MM.1S (cell line): ENCODE results near the gene MRPL20.

Experiments used
- DNase-seq: peaks from one replicate; pipeline ENCODE4 v3.0.0-alpha.2; 2015
- H2AFZ ChIP-seq: fragments of 300-600 bp; sonication (generic); 2 replicates; pipeline ENCODE4 v1.6.0; 2016; ENCODE audit warnings: antibody characterized with exemption, low read length
- H3F3A ChIP-seq: fragments of 300-600 bp; sonication (generic); 2 replicates; pipeline ENCODE4 v1.6.1; 2016; ENCODE audit warnings: mild to moderate bottlenecking, antibody characterized with exemption, low read length, moderate library complexity, mixed read lengths; ENCODE audit not compliant: insufficient read depth
- H3K27ac ChIP-seq: fragments of 300-600 bp; sonication (generic); 2 replicates; pipeline ENCODE4 v1.5.1; 2016; ENCODE audit warnings: mild to moderate bottlenecking, low read length
- H3K27me3 ChIP-seq: fragments of 300-600 bp; sonication (generic); replicated peaks from 2 replicates; pipeline ENCODE4 v1.6.0; 2016; ENCODE audit warnings: low read length; ENCODE audit not compliant: insufficient read depth
- H3K36me3 ChIP-seq: fragments of 300-600 bp; sonication (generic); replicated peaks from 2 replicates; pipeline ENCODE4 v1.6.1; 2016; ENCODE audit warnings: mild to moderate bottlenecking, low read length, mixed read lengths; ENCODE audit not compliant: insufficient read depth
- H3K4me1 ChIP-seq: fragments of 300-600 bp; sonication (generic); 2 replicates; pipeline ENCODE4 v1.6.1; 2016; ENCODE audit warnings: low read length, mixed read lengths
- H3K4me2 ChIP-seq: fragments of 300-600 bp; sonication (generic); 2 replicates; pipeline ENCODE4 v1.6.0; 2016; ENCODE audit warnings: low read depth, low read length
- H3K4me3 ChIP-seq: fragments of 300-600 bp; sonication (generic); 2 replicates; pipeline ENCODE4 v1.5.1; 2016; ENCODE audit warnings: low read length, mixed read lengths
- H3K79me2 ChIP-seq: fragments of 300-600 bp; sonication (generic); 2 replicates; pipeline ENCODE4 v1.6.1; 2016; ENCODE audit warnings: mixed run types, low read length, mixed read lengths
- H3K9ac ChIP-seq: fragments of 300-600 bp; sonication (generic); 2 replicates; pipeline ENCODE4 v1.6.1; 2016; ENCODE audit warnings: low read length, mixed read lengths
- H3K9me2 ChIP-seq: fragments of 300-600 bp; sonication (generic); replicated peaks from 2 replicates; pipeline ENCODE4 v1.6.1; 2016; ENCODE audit warnings: mild to moderate bottlenecking, low read length, mixed read lengths; ENCODE audit not compliant: insufficient read depth
- H3K9me3 ChIP-seq: fragments of 300-600 bp; sonication (generic); replicated peaks from 2 replicates; pipeline ENCODE4 v1.6.1; 2016; ENCODE audit warnings: mild to moderate bottlenecking, low read length, mixed read lengths; ENCODE audit not compliant: insufficient read depth
- H4K20me1 ChIP-seq: fragments of 300-600 bp; sonication (generic); 2 replicates; pipeline ENCODE4 v1.6.1; 2016; ENCODE audit warnings: mild to moderate bottlenecking, low read length, moderate library complexity, mixed read lengths; ENCODE audit not compliant: insufficient read depth
- EZH2 ChIP-seq: fragments of 300-600 bp; sonication (generic); optimal IDR thresholded peaks from 2 replicates; pipeline ENCODE3; 2017; ENCODE audit warnings: low read depth, mild to moderate bottlenecking, antibody characterized with exemption, low read length, mixed read lengths
- EZH2phosphoT487 ChIP-seq: fragments of 300-600 bp; sonication (generic); IDR thresholded peaks from 2 replicates; pipeline ENCODE4 v1.6.1; 2018; ENCODE audit warnings: antibody characterized with exemption, low read length
- TF ChIP-seq, protein P1 (sequence below): fragments of 300-600 bp; sonication (generic); IDR thresholded peaks from 2 replicates; pipeline ENCODE4 v1.5.1; 2016; ENCODE audit warnings: antibody characterized with exemption, low read length, mixed read lengths

The MRPL20 gene

GRCh38 chr1:1432274-1432950 lies 25.3 kb upstream of the MRPL20 start:
- Histone ChIP-seq H3K4me1 (no peaks in the 10 kb centered on the region), H3K4me2 (no peak overlapping the region), H3K9me2 (no peaks in the 10 kb centered on the region), H3K9me3 (no peaks in the 10 kb centered on the region), H3F3A (no peaks in the 10 kb centered on the region), H4K20me1 (no peaks in the 10 kb centered on the region), H3K4me3 (no peak overlapping the region), H3K27me3 (peaks cover 66% of the 10 kb centered on the region), H3K27ac (no peak overlapping the region), H3K79me2 (no peaks in the 10 kb centered on the region), H2AFZ (no peak overlapping the region), H3K36me3 (no peaks in the 10 kb centered on the region), H3K9ac (no peak overlapping the region)
- TF ChIP-seq EZH2phosphoT487 (no peak), EZH2 (no peak)
- DNase-seq: no peak

DNA sequence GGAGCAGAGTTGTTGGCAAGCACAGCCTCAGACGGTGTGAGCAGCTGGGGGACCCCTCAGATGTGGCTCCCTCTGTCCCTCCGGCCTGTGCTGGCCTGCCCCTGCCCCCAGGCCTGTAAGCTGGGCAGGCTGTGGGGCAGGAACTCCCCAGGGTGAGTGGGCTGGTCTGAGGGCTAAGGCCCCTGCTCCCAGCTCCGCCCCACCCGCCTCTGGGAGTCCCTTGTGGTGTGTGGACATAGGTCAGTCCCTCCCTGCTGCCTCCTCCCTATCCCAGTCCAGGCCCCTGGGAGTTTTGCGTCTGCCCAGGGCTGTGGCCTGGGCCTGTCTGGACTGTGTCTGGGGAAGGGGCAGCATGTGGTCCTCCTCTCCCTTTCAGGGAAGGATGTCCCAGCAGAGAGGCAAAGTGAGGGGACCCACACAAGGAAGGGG lies 24.8 kb upstream of the MRPL20 start:
- no peak overlapping the region for H3K27ac ChIP-seq

GRCh38 chr1:1430992-1431844 lies 24.1 kb upstream of the MRPL20 start:
- Histone ChIP-seq H4K20me1 (no peaks in the 10 kb centered on the region), H3K4me1 (no peaks in the 10 kb centered on the region), H3F3A (no peaks in the 10 kb centered on the region), H3K9me3 (no peaks in the 10 kb centered on the region), H3K27me3 (peaks cover 59% of the 10 kb centered on the region), H3K36me3 (no peaks in the 10 kb centered on the region), H2AFZ (no peak overlapping the region), H3K4me2 (no peak overlapping the region), H3K4me3 (no peak overlapping the region), H3K9ac (no peak overlapping the region), H3K27ac (no peak overlapping the region), H3K79me2 (no peaks in the 10 kb centered on the region), H3K9me2 (no peaks in the 10 kb centered on the region)
- DNase-seq: no peak
- TF ChIP-seq EZH2: no peak
- TF ChIP-seq, protein P1, sequence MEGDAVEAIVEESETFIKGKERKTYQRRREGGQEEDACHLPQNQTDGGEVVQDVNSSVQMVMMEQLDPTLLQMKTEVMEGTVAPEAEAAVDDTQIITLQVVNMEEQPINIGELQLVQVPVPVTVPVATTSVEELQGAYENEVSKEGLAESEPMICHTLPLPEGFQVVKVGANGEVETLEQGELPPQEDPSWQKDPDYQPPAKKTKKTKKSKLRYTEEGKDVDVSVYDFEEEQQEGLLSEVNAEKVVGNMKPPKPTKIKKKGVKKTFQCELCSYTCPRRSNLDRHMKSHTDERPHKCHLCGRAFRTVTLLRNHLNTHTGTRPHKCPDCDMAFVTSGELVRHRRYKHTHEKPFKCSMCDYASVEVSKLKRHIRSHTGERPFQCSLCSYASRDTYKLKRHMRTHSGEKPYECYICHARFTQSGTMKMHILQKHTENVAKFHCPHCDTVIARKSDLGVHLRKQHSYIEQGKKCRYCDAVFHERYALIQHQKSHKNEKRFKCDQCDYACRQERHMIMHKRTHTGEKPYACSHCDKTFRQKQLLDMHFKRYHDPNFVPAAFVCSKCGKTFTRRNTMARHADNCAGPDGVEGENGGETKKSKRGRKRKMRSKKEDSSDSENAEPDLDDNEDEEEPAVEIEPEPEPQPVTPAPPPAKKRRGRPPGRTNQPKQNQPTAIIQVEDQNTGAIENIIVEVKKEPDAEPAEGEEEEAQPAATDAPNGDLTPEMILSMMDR: no peak
- TF ChIP-seq EZH2phosphoT487: no peak

More for the DNA sequence above, 24.8 kb upstream of the MRPL20 start:
- Histone ChIP-seq H3F3A (no peaks in the 10 kb centered on the region), H2AFZ (no peak overlapping the region), H3K9me2 (no peaks in the 10 kb centered on the region), H3K4me3 (no peak overlapping the region), H4K20me1 (no peaks in the 10 kb centered on the region), H3K79me2 (no peaks in the 10 kb centered on the region), H3K4me2 (no peak overlapping the region), H3K4me1 (no peaks in the 10 kb centered on the region), H3K9ac (no peak overlapping the region), H3K9me3 (no peaks in the 10 kb centered on the region), H3K27me3 (peaks cover 61% of the 10 kb centered on the region), H3K36me3 (no peaks in the 10 kb centered on the region)
- no peak for DNase-seq
- TF ChIP-seq, protein P1: no peak
- TF ChIP-seq EZH2phosphoT487 (no peak), EZH2 (no peak)
